SK-N-SH treated with all-trans-retinoic acid at 6 μM for 48 hours (cell line): Measurements from ENCODE around the gene SLC7A10.

Experiments used
- ATAC-seq: fragments of 200-7000 bp; cut with Tn5 transposase; 3 replicates; pipeline ENCODE4 v1.9.1; 2020; ENCODE audit warnings: mild to moderate bottlenecking, moderate library complexity
- ARNTL ChIP-seq: fragments of 450-650 bp; formaldehyde crosslinking; IDR thresholded peaks from 2 replicates; pipeline ENCODE4 v1.5.0; 2020; ENCODE audit warnings: low read depth, mild to moderate bottlenecking, moderate library complexity, borderline replicate concordance
- BACH2 ChIP-seq: fragments of 250-450 bp; sonication (Bioruptor Pico); IDR thresholded peaks from 2 replicates; pipeline ENCODE4 v1.9.0; 2021; ENCODE audit warnings: mild to moderate bottlenecking, borderline replicate concordance
- CSDC2 ChIP-seq: fragments of 250-450 bp; sonication (Bioruptor Pico); IDR thresholded peaks from 2 replicates; pipeline ENCODE4 v1.5.0; 2020; ENCODE audit warnings: mild to moderate bottlenecking, moderate library complexity
- CSRNP3 ChIP-seq: fragments of 250-450 bp; sonication (Bioruptor Pico); IDR thresholded peaks from 2 replicates; pipeline ENCODE4 v1.5.1; 2021; ENCODE audit warnings: mild to moderate bottlenecking, moderate library complexity
- ESRRG ChIP-seq: fragments of 250-450 bp; sonication (Bioruptor Pico); IDR thresholded peaks from 2 replicates; pipeline ENCODE4 v1.6.1; 2021; ENCODE audit warnings: mild to moderate bottlenecking
- GLIS3 ChIP-seq: fragments of 250-450 bp; sonication (Bioruptor Pico); IDR thresholded peaks from 2 replicates; pipeline ENCODE4 v1.5.0; 2020; ENCODE audit warnings: mild to moderate bottlenecking, moderate library complexity
- ISL1 ChIP-seq: fragments of 250-450 bp; sonication (Bioruptor Pico); IDR thresholded peaks from 2 replicates; pipeline ENCODE4 v2.1.2; 2022; ENCODE audit warnings: mild to moderate bottlenecking, moderate library complexity
- OSR1 ChIP-seq: fragments of 250-450 bp; sonication (Bioruptor Pico); IDR thresholded peaks from 2 replicates; pipeline ENCODE4 v1.8.0; 2022; ENCODE audit warnings: moderate library complexity, mild to moderate bottlenecking, inconsistent platforms
- PPARA ChIP-seq: fragments of 250-450 bp; sonication (Bioruptor Pico); IDR thresholded peaks from 2 replicates; pipeline ENCODE4 v1.5.0; 2020; ENCODE audit warnings: mild to moderate bottlenecking, borderline replicate concordance
- RARB ChIP-seq: fragments of 250-450 bp; sonication (Bioruptor Pico); IDR thresholded peaks from 2 replicates; pipeline ENCODE4 v1.8.0; 2021; ENCODE audit warnings: mild to moderate bottlenecking, moderate library complexity
- SNAI2 ChIP-seq: fragments of 250-450 bp; sonication (Bioruptor Pico); IDR thresholded peaks from 2 replicates; pipeline ENCODE4 v1.5.0; 2020; ENCODE audit warnings: mild to moderate bottlenecking, moderate library complexity
- TCF4 ChIP-seq: fragments of 250-450 bp; sonication (Bioruptor Pico); IDR thresholded peaks from 2 replicates; pipeline ENCODE4 v1.8.0; 2021; ENCODE audit warnings: mild to moderate bottlenecking, moderate library complexity, borderline replicate concordance
- TOX ChIP-seq: fragments of 250-450 bp; sonication (Bioruptor Pico); IDR thresholded peaks from 2 replicates; pipeline ENCODE4 v1.8.0; 2021; ENCODE audit warnings: mild to moderate bottlenecking, moderate library complexity, borderline replicate concordance
- TSHZ2 ChIP-seq: fragments of 250-450 bp; sonication (Bioruptor Pico); IDR thresholded peaks from 2 replicates; pipeline ENCODE4 v1.5.0; 2020; ENCODE audit warnings: mild to moderate bottlenecking, moderate library complexity
- ZC3H10 ChIP-seq: fragments of 250-450 bp; sonication (Bioruptor Pico); IDR thresholded peaks from 2 replicates; pipeline ENCODE4 v1.5.1; 2021; ENCODE audit warnings: mild to moderate bottlenecking, moderate library complexity
- ZFP3 ChIP-seq: fragments of 250-450 bp; sonication (Bioruptor Pico); IDR thresholded peaks from 2 replicates; pipeline ENCODE4 v1.5.0; 2020; ENCODE audit warnings: mild to moderate bottlenecking, moderate library complexity
- ZFP30 ChIP-seq: fragments of 450-650 bp; formaldehyde crosslinking; IDR thresholded peaks from 2 replicates; pipeline ENCODE4 v1.5.0; 2022; ENCODE audit warnings: mild to moderate bottlenecking, moderate library complexity
- ZNF565 ChIP-seq: fragments of 450-650 bp; formaldehyde crosslinking; conservative IDR thresholded peaks from 2 replicates; pipeline ENCODE4 v1.5.0; 2020; ENCODE audit warnings: low read depth, mild to moderate bottlenecking, moderate library complexity
- ZNF70 ChIP-seq: fragments of 450-650 bp; formaldehyde crosslinking; IDR thresholded peaks from 2 replicates; pipeline ENCODE4 v1.5.0; 2020; ENCODE audit warnings: mild to moderate bottlenecking, moderate library complexity
- ZNF8 ChIP-seq: fragments of 450-650 bp; formaldehyde crosslinking; IDR thresholded peaks from 2 replicates; pipeline ENCODE4 v1.5.0; 2020; ENCODE audit warnings: mild to moderate bottlenecking, moderate library complexity
- TF ChIP-seq, protein P1 (sequence below): fragments of 250-450 bp; sonication (Bioruptor Pico); IDR thresholded peaks from 2 replicates; pipeline ENCODE4 v1.5.1; 2020; ENCODE audit warnings: low read depth, mild to moderate bottlenecking, moderate library complexity
- TF ChIP-seq, protein P2 (sequence below): fragments of 250-450 bp; sonication (Bioruptor Pico); IDR thresholded peaks from 2 replicates; pipeline ENCODE4 v1.8.0; 2020; ENCODE audit warnings: mild to moderate bottlenecking, moderate library complexity, borderline replicate concordance
- TF ChIP-seq, protein P3 (sequence below): fragments of 250-450 bp; sonication (Bioruptor Pico); IDR thresholded peaks from 2 replicates; pipeline ENCODE4 v1.8.0; 2021; ENCODE audit warnings: low read depth, mild to moderate bottlenecking, moderate library complexity, borderline replicate concordance

Gene SLC7A10

DNA sequence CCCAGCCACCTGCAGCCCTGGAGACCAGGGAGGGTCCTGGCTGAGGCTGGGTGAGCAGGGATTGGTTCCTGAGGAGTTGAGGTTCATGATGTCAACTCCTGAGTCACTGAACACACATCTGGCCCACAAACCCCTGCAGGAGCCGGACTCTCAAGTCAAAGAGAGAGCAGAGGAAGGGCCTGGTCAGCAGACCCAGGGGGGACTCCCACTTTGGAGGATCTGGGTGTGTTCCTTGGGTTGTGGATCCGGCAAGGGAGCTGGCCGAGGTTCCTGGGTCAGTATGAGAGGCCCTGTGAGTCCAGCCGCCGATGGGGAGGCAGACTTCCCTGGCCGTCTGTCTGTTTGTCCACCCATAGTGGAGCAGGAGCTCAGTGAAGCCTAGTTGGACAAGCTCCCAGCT is 4.0 kb downstream of the SLC7A10 start:
- ATAC-seq: no peak

DNA sequence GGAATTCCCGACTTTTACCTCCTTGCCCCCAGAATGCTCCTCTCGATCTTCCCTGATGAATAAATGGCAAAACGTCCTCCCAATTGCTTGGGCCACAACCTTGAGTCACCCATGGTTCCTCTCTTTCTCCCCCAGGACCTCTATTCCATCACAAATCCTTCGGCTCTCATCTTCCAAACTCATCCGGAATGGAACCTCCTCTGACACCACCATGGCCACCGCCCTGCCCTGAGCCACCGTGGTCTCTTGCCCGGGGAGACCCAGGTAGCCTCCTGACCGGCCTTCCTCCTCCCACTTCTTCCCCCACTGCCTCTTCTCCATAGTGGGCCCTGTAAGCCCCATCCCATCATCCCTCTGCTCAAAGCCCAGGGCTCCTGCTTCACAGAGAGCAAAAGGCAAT is 4.9 kb downstream of the SLC7A10 start:
- no peak for ATAC-seq
- TF ChIP-seq TSHZ2 (CRISPR knock-in tag) (no peak), BACH2 (no peak), GLIS3 (CRISPR knock-in tag) (no peak), ISL1 (CRISPR knock-in tag) (no peak), ZNF8 (no peak), RARB (CRISPR knock-in tag) (no peak), ZNF70 (no peak), TOX (CRISPR knock-in tag) (no peak), ZNF565 (CRISPR knock-in tag) (no peak), PPARA (CRISPR knock-in tag) (no peak)
- TF ChIP-seq, protein P1, sequence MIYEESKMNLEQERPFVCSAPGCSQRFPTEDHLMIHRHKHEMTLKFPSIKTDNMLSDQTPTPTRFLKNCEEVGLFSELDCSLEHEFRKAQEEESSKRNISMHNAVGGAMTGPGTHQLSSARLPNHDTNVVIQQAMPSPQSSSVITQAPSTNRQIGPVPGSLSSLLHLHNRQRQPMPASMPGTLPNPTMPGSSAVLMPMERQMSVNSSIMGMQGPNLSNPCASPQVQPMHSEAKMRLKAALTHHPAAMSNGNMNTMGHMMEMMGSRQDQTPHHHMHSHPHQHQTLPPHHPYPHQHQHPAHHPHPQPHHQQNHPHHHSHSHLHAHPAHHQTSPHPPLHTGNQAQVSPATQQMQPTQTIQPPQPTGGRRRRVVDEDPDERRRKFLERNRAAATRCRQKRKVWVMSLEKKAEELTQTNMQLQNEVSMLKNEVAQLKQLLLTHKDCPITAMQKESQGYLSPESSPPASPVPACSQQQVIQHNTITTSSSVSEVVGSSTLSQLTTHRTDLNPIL (CRISPR knock-in tag): no peak

More for the DNA sequence above, 4.0 kb downstream of the SLC7A10 start:
- TF ChIP-seq BACH2 (no peak), ZNF8 (no peak), ARNTL (no peak), ZNF70 (no peak), ZNF565 (CRISPR knock-in tag) (no peak), ZFP3 (CRISPR knock-in tag) (no peak), OSR1 (CRISPR knock-in tag) (no peak), CSDC2 (CRISPR knock-in tag) (no peak), ZFP30 (CRISPR knock-in tag) (no peak), TCF4 (CRISPR knock-in tag) (no peak), GLIS3 (CRISPR knock-in tag) (no peak), SNAI2 (CRISPR knock-in tag) (no peak), ESRRG (CRISPR knock-in tag) (no peak), ZC3H10 (no peak), CSRNP3 (CRISPR knock-in tag) (no peak), TSHZ2 (CRISPR knock-in tag) (no peak), PPARA (CRISPR knock-in tag) (no peak)
- TF ChIP-seq, protein P1 (CRISPR knock-in tag): no peak
- TF ChIP-seq, protein P2, sequence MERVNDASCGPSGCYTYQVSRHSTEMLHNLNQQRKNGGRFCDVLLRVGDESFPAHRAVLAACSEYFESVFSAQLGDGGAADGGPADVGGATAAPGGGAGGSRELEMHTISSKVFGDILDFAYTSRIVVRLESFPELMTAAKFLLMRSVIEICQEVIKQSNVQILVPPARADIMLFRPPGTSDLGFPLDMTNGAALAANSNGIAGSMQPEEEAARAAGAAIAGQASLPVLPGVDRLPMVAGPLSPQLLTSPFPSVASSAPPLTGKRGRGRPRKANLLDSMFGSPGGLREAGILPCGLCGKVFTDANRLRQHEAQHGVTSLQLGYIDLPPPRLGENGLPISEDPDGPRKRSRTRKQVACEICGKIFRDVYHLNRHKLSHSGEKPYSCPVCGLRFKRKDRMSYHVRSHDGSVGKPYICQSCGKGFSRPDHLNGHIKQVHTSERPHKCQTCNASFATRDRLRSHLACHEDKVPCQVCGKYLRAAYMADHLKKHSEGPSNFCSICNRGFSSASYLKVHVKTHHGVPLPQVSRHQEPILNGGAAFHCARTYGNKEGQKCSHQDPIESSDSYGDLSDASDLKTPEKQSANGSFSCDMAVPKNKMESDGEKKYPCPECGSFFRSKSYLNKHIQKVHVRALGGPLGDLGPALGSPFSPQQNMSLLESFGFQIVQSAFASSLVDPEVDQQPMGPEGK (CRISPR knock-in tag): no peak
- TF ChIP-seq, protein P3, sequence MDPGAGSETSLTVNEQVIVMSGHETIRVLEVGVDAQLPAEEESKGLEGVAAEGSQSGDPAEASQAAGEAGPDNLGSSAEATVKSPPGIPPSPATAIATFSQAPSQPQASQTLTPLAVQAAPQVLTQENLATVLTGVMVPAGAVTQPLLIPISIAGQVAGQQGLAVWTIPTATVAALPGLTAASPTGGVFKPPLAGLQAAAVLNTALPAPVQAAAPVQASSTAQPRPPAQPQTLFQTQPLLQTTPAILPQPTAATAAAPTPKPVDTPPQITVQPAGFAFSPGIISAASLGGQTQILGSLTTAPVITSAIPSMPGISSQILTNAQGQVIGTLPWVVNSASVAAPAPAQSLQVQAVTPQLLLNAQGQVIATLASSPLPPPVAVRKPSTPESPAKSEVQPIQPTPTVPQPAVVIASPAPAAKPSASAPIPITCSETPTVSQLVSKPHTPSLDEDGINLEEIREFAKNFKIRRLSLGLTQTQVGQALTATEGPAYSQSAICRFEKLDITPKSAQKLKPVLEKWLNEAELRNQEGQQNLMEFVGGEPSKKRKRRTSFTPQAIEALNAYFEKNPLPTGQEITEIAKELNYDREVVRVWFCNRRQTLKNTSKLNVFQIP (CRISPR knock-in tag): no peak
- TF ChIP-seq, all 23 proteins: peak for 0
